Caco-2 (cell line): ENCODE results near the gene CATSPER3. TPM values are rescaled to one million over a fixed set of nuclear protein-coding genes. Genes with fewer than 3 reads are reported as not detected.

Source experiments
- BruUV-seq: library from RNA; stranded (reverse); fragments of 400-500 nt; replicated peaks from 2 replicates; lab custom pipeline; 2021; lab: Mats Ljungman, UMichigan
- CTCF ChIA-PET: fragments of 300-600 bp; sonication (Branson Sonifier 250); formaldehyde crosslinking; loops from one replicate; lab custom pipeline; 2022; ENCODE audit warnings: antibody characterized with exemption; lab: Charles Lee
- POLR2A ChIA-PET: fragments of 300-600 bp; sonication (Branson Sonifier 250); formaldehyde crosslinking; loops from one replicate; lab custom pipeline; 2022; ENCODE audit warnings: antibody characterized with exemption; lab: Charles Lee
- DNase-seq, 2 experiments: peaks; one replicate each; pipeline versions ENCODE4 v3.0.0 to v3.0.0-alpha.2; 2020 to 2022
- H3K27me3 ChIP-seq: replicated peaks from 2 replicates; pipeline ENCODE4 v1.6.0; 2011; ENCODE audit warnings: low read length; ENCODE audit not compliant: control insufficient read depth, insufficient read depth
- H3K36me3 ChIP-seq: 2 replicates; pipeline ENCODE4 v1.5.1; 2011; ENCODE audit warnings: low read length; ENCODE audit not compliant: control insufficient read depth, insufficient read depth
- H3K4me1 ChIP-seq: fragments of 250-450 bp; sonication (Bioruptor Pico); 2 replicates; pipeline ENCODE4 v1.5.1; 2020; ENCODE audit warnings: mild to moderate bottlenecking
- H3K4me3 ChIP-seq: 2 replicates; pipeline ENCODE4 v1.5.1; 2011; ENCODE audit warnings: low read depth, mild to moderate bottlenecking, control low read depth, low read length
- H3K9me3 ChIP-seq: fragments of 250-450 bp; sonication (Bioruptor Pico); 2 replicates; pipeline ENCODE4 v1.5.1; 2020; ENCODE audit warnings: mild to moderate bottlenecking, moderate library complexity
- H3K27ac Mint-ChIP-seq: one replicate; pipeline ENCODE4 v1.8.0; 2022; ENCODE audit warnings: mixed read lengths; ENCODE audit not compliant: unreplicated experiment
- H3K27me3 Mint-ChIP-seq: one replicate; pipeline ENCODE4 v1.8.0; 2022; ENCODE audit warnings: mixed read lengths; ENCODE audit not compliant: insufficient read depth, unreplicated experiment
- H3K36me3 Mint-ChIP-seq: one replicate; pipeline ENCODE4 v1.8.0; 2022; ENCODE audit warnings: mild to moderate bottlenecking, mixed read lengths; ENCODE audit not compliant: insufficient read depth, unreplicated experiment
- H3K4me1 Mint-ChIP-seq: one replicate; pipeline ENCODE4 v1.8.0; 2022; ENCODE audit warnings: low read depth, mixed read lengths; ENCODE audit not compliant: unreplicated experiment
- H3K4me3 Mint-ChIP-seq: one replicate; pipeline ENCODE4 v1.8.0; 2022; ENCODE audit warnings: mild to moderate bottlenecking, moderate library complexity, mixed read lengths; ENCODE audit not compliant: unreplicated experiment
- H3K9me3 Mint-ChIP-seq: one replicate; pipeline ENCODE4 v1.8.0; 2022; ENCODE audit warnings: mixed read lengths; ENCODE audit not compliant: unreplicated experiment
- intact Hi-C: fragments of 100-400 bp; cut with micrococcal nuclease; formaldehyde crosslinking; loops from one replicate; pipeline ENCODE4 v1.10.0; 2022; ENCODE audit not compliant: unreplicated experiment
- total RNA-seq: library from RNA; stranded (reverse); gene quantifications from 2 replicates; pipeline ENCODE4 v1.2.3, GENCODE V29; 2022
- TF ChIP-seq, protein P1 (sequence below), 2 experiments: fragments of 200-600 bp in 1 of 2; IDR thresholded peaks; 1 replicate in 1 of 2; 2 replicates in 1 of 2; pipeline versions ENCODE4 v1.5.1 to v1.8.0; 2011 to 2022; ENCODE audit warnings: antibody characterized with exemption in 1 of 2, control low read depth in 1 of 2, inconsistent platforms in 1 of 2, low read depth in 1 of 2, low read length in 1 of 2, mild to moderate bottlenecking in 1 of 2, moderate library complexity in 1 of 2; ENCODE audit not compliant: insufficient read depth in 1 of 2, severe bottlenecking in 1 of 2, unreplicated experiment in 1 of 2

Gene CATSPER3
- total RNA-seq, 1 experiment from 2014 or later: 0.61 TPM

DNA sequence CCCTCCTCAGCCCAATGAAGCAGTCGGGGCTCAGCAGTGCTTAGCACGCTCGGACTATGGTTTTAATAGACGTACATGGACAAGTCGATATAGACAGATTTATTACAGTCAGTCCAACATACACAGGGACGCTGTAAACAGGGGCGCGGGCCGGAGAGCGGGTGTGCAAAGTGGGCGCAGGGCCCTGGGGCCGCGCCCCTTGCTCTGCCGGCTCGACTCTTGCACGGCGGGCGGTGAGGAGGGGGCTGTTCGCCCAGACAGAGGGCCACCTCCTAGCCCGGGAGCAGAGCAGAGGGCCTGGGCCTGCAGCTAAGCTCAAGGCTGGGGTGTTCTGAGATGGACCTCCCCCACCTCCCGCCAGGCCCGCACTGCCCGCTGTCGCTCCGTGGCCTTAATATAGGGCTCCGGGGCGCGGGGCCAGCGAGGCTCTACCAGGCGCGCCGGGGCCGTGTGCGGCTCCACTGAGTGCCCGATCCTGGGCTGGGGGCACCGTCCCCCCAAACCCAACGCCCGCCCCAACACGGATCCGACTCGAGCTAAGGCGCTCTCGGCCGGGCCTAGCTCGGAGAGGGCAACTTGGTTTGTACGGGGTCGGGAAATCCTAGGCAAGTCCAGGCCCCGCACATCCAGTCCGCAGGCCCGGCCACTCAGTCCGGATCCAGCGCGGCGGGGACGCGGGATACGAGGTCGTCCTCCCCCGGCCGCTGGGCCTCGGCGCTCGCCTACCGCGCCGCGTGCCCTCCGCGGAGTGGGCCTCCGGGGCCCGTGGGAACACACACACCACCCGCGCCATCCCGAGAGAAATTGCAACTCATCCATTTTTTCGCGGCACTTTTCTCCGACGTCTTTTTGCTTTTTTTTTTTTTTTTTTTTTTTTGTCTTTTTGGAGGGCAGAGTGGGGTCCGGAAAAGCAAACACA is 60.2 kb downstream of the CATSPER3 start:
- H3K4me3 ChIP-seq: no peak overlapping the region
- Mint-ChIP-seq H3K9me3 (peaks cover 12% of the 10 kb centered on the region), H3K36me3 (peaks cover 81% of the 10 kb centered on the region), H3K4me3 (no peak overlapping the region), H3K27ac (no peak overlapping the region), H3K4me1 (peaks cover 38% of the 10 kb centered on the region), H3K27me3 (no peaks in the 10 kb centered on the region)
- peaks cover 23% of the 10 kb centered on the region for H3K4me1 ChIP-seq
- no peak for DNase-seq
- POLR2A ChIA-PET: no interaction called here
- peaks cover 3% of the 10 kb centered on the region for H3K36me3 ChIP-seq
- CTCF ChIA-PET: no interaction called here
- BruUV-seq: no TSS peak
- TF ChIP-seq, protein P1, sequence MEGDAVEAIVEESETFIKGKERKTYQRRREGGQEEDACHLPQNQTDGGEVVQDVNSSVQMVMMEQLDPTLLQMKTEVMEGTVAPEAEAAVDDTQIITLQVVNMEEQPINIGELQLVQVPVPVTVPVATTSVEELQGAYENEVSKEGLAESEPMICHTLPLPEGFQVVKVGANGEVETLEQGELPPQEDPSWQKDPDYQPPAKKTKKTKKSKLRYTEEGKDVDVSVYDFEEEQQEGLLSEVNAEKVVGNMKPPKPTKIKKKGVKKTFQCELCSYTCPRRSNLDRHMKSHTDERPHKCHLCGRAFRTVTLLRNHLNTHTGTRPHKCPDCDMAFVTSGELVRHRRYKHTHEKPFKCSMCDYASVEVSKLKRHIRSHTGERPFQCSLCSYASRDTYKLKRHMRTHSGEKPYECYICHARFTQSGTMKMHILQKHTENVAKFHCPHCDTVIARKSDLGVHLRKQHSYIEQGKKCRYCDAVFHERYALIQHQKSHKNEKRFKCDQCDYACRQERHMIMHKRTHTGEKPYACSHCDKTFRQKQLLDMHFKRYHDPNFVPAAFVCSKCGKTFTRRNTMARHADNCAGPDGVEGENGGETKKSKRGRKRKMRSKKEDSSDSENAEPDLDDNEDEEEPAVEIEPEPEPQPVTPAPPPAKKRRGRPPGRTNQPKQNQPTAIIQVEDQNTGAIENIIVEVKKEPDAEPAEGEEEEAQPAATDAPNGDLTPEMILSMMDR (IDR thresholded peaks at IDR 0.05; ENCODE audit: insufficient read depth in 1 of 2, low read depth in 1 of 2, low read length in 1 of 2, severe bottlenecking in 1 of 2, unreplicated experiment in 1 of 2): no peak
- no peaks in the 10 kb centered on the region for H3K27me3 ChIP-seq
- no peaks in the 10 kb centered on the region for H3K9me3 ChIP-seq
- intact Hi-C loops: no loop called here

DNA sequence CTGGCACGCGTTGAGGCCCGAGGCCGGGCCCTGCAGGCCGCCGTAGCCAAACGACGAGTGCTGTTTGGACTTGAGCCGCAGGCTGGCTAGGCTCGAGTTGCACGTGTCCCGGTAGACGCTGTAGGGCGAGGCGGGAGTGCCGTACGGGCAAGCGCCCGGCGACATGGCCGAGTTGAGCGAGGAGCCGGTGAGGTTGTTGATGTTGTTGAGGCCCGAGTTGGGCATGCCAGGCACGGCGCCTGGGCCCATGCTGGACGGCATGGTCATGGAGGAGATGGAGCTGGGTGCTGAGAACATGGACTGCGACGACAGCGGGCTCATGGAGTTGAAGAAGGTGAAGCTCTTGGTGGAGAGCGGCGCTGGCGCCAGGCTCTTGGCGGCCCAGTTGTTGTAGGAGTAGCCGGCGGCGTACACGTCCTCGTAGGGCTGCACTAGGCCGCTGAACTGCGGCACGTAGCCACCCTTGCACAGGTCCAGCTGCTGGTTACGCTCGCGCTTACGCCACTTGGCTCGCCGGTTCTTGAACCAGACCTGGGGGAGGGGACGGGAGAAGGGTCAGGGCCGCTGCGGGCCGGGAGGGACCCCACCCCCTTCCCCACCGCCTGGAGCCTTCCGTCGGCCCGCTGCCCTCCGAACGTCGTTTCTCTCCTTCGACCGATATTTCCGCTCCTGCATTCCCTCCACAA is 61.2 kb downstream of the CATSPER3 start:
- Mint-ChIP-seq H3K4me3 (no peak overlapping the region), H3K9me3 (peaks cover 12% of the 10 kb centered on the region), H3K27me3 (no peaks in the 10 kb centered on the region), H3K27ac (no peak overlapping the region), H3K36me3 (peaks cover 82% of the 10 kb centered on the region), H3K4me1 (peaks cover 38% of the 10 kb centered on the region)
- DNase-seq: no peak
- Histone ChIP-seq H3K27me3 (no peaks in the 10 kb centered on the region), H3K36me3 (peaks cover 3% of the 10 kb centered on the region), H3K4me1 (peaks cover 23% of the 10 kb centered on the region), H3K4me3 (no peak overlapping the region), H3K9me3 (no peaks in the 10 kb centered on the region)
- CTCF ChIA-PET: no interaction called here
- BruUV-seq: no TSS peak
- TF ChIP-seq, protein P1 (IDR thresholded peaks at IDR 0.05; ENCODE audit: insufficient read depth in 1 of 2, low read depth in 1 of 2, low read length in 1 of 2, severe bottlenecking in 1 of 2, unreplicated experiment in 1 of 2): no peak
- intact Hi-C loops: no loop called here
- POLR2A ChIA-PET: no interaction called here

DNA sequence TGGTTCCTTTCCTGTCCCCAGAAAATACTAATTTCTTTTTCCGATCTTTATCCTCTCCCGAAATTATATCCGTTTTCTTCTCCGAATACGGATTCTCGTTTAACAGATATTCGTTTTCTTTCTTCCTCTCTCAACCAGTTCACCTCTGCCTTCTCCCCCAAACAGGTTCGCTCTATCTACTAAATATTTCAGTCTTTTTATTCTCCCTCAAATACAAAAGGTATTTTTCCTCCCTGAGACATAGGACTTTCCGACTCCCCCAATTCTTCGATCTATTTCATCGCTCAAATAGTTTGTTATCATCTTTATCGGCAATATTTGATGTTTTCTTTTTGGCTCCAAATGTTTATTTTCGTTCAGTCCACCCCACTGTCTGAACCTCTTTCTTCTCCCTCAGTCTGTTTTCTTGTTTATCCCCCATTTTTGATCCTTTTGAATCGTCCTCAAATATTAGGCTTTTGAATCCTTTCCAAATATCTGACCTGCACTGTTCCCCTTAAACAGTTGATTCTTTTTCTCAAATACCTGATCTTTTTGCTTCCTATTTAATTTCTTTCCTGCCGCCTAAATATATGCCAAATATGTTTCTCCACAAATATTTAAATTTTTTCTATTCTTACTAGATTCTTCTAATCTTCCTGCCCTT is 61.9 kb downstream of the CATSPER3 start:
- ChIA-PET CTCF (no interaction called here), POLR2A (no interaction called here)
- Mint-ChIP-seq H3K4me3 (no peak overlapping the region), H3K4me1 (peaks cover 38% of the 10 kb centered on the region), H3K27me3 (no peaks in the 10 kb centered on the region), H3K9me3 (peaks cover 12% of the 10 kb centered on the region), H3K36me3 (peaks cover 85% of the 10 kb centered on the region), H3K27ac (no peak overlapping the region)
- H3K27me3 ChIP-seq: no peaks in the 10 kb centered on the region
- H3K36me3 ChIP-seq: peaks cover 3% of the 10 kb centered on the region
- no peaks in the 10 kb centered on the region for H3K9me3 ChIP-seq
- H3K4me3 ChIP-seq: no peak overlapping the region
- DNase-seq: no peak
- H3K4me1 ChIP-seq: peaks cover 26% of the 10 kb centered on the region
- TF ChIP-seq, protein P1 (IDR thresholded peaks at IDR 0.05; ENCODE audit: insufficient read depth in 1 of 2, low read depth in 1 of 2, low read length in 1 of 2, severe bottlenecking in 1 of 2, unreplicated experiment in 1 of 2): no peak
- intact Hi-C loops: loop anchor here (5.0 to 10.0 kb wide), 2 partner anchors 275 to 303 kb away; no protein-coding TSS in a partner anchor
- no TSS peak for BruUV-seq
